Neutrophil (primary cell): ENCODE data around the gene VWA5B1.

Experiments used
- H3K27ac ChIP-seq: fragments of 200-600 bp; sonication (generic); 2 replicates; pipeline ENCODE4 v1.5.1; 2016; ENCODE audit warnings: mild to moderate bottlenecking, moderate library complexity
- H3K27me3 ChIP-seq: fragments of 200-600 bp; sonication (generic); 2 replicates; pipeline ENCODE4 v1.6.0; 2016; ENCODE audit warnings: mild to moderate bottlenecking
- H3K36me3 ChIP-seq: fragments of 200-600 bp; sonication (generic); 2 replicates; pipeline ENCODE4 v1.5.1; 2017
- H3K4me1 ChIP-seq, 2 experiments: fragments of 200-600 bp in 1 of 2; sonication (generic) in 1 of 2; 1 replicate in 1 of 2; 2 replicates in 1 of 2; pipeline versions ENCODE4 v1.5.1 to v1.6.1; 2013 to 2016; ENCODE audit warnings: low read depth in 1 of 2, low read length in 1 of 2, mild to moderate bottlenecking in 1 of 2, moderate library complexity in 1 of 2; ENCODE audit not compliant: control insufficient read depth in 1 of 2, insufficient read depth in 1 of 2
- H3K4me3 ChIP-seq, 2 experiments: fragments of 200-600 bp in 1 of 2; sonication (generic) in 1 of 2; 1 replicate in 1 of 2; 2 replicates in 1 of 2; pipeline ENCODE4 v1.5.1; 2013 to 2016; ENCODE audit warnings: low read depth in 1 of 2, low read length in 1 of 2, mild to moderate bottlenecking in 1 of 2, moderate library complexity in 1 of 2
- H3K9me3 ChIP-seq: fragments of 200-600 bp; sonication (generic); 2 replicates; pipeline ENCODE4 v1.5.1; 2016
- TF ChIP-seq, protein P1 (sequence below): fragments of 200-600 bp; sonication (generic); IDR thresholded peaks from 2 replicates; pipeline ENCODE4 v1.5.1; 2016; ENCODE audit warnings: antibody characterized with exemption

Gene VWA5B1

DNA sequence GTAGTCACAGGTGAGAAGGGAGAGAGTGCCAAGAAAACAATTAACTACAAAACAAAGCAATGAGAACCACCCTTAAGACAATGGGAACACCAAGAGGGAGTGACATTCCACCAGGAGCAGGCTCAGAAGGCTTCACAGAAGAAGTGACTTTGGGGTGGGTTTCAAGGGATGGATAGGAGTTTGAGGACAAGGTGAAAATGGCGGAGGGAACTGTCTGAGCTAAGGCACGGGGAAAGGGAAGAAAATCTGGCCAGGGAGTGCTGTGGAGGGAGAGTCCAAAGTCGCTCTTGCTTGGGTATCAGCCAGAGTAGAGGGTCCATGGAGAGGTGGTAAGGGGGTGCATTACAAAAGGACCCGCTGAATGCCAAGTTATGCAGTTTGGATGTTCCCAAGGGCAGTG lies 108.1 kb downstream of the VWA5B1 start:
- no peaks in the 10 kb centered on the region for H3K9me3 ChIP-seq
- peaks cover 44% of the 10 kb centered on the region for H3K27me3 ChIP-seq
- TF ChIP-seq, protein P1, sequence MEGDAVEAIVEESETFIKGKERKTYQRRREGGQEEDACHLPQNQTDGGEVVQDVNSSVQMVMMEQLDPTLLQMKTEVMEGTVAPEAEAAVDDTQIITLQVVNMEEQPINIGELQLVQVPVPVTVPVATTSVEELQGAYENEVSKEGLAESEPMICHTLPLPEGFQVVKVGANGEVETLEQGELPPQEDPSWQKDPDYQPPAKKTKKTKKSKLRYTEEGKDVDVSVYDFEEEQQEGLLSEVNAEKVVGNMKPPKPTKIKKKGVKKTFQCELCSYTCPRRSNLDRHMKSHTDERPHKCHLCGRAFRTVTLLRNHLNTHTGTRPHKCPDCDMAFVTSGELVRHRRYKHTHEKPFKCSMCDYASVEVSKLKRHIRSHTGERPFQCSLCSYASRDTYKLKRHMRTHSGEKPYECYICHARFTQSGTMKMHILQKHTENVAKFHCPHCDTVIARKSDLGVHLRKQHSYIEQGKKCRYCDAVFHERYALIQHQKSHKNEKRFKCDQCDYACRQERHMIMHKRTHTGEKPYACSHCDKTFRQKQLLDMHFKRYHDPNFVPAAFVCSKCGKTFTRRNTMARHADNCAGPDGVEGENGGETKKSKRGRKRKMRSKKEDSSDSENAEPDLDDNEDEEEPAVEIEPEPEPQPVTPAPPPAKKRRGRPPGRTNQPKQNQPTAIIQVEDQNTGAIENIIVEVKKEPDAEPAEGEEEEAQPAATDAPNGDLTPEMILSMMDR, result no peak
- no peak overlapping the region for H3K27ac ChIP-seq
- H3K4me3 ChIP-seq, result no peak overlapping the region
- H3K36me3 ChIP-seq, result no peaks in the 10 kb centered on the region
- H3K4me1 ChIP-seq, result no peaks in the 10 kb centered on the region

DNA sequence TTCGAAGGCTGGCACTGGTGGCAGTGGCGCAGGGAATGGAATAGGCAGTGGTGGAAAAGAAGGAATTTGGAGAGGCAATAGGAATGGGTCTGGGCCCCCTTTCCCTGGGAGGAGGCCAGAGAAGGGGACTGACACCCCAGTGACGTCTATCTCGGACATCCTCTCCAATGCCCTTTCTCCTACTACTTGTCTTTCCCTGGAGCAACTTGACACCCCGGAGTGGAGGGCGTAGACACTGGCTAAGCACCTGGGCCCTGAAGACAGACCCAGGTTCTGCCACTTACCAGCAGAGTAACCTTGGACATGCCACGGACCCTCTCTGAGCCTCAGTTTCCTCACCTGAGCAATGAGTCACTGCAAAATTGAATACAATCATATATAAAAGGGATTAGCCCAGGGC lies 108.5 kb downstream of the VWA5B1 start:
- TF ChIP-seq, protein P1, result no peak
- Histone ChIP-seq H3K9me3 (no peaks in the 10 kb centered on the region), H3K4me1 (no peaks in the 10 kb centered on the region), H3K36me3 (no peaks in the 10 kb centered on the region), H3K27ac (no peak overlapping the region), H3K27me3 (peaks cover 48% of the 10 kb centered on the region), H3K4me3 (no peak overlapping the region)

DNA sequence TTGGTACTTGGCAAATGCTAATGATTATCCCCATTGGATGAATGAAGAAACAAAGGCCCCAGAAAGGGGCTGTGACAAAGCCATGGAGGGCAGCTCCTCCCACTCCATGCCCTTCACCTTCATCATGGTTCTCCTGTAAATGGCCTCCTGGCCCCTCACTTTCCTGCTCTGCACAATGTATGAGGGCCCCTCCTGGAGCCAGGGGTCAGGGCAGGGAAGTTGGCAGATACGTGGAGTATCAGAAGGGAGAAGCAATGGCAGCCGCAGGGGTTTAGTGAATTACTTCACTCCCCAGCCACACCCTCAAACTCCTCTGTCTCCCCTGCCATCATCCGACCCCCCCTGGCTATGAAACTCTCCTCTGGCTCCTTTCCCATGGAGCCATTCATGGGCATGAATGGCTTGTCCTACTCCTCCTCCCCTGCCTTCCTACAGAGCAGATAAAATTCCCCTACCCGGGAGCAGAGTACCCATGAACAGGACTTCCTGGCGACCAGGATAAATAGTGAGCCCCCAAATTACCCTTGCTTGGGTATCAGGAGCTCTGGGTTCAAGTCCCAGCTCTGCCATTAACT lies 109.0 kb downstream of the VWA5B1 start:
- H3K9me3 ChIP-seq, result no peaks in the 10 kb centered on the region
- no peak overlapping the region for H3K27ac ChIP-seq
- no peaks in the 10 kb centered on the region for H3K4me1 ChIP-seq
- no peak overlapping the region for H3K4me3 ChIP-seq
- no peaks in the 10 kb centered on the region for H3K36me3 ChIP-seq
- H3K27me3 ChIP-seq, result peaks cover 53% of the 10 kb centered on the region
- TF ChIP-seq, protein P1, result no peak

DNA sequence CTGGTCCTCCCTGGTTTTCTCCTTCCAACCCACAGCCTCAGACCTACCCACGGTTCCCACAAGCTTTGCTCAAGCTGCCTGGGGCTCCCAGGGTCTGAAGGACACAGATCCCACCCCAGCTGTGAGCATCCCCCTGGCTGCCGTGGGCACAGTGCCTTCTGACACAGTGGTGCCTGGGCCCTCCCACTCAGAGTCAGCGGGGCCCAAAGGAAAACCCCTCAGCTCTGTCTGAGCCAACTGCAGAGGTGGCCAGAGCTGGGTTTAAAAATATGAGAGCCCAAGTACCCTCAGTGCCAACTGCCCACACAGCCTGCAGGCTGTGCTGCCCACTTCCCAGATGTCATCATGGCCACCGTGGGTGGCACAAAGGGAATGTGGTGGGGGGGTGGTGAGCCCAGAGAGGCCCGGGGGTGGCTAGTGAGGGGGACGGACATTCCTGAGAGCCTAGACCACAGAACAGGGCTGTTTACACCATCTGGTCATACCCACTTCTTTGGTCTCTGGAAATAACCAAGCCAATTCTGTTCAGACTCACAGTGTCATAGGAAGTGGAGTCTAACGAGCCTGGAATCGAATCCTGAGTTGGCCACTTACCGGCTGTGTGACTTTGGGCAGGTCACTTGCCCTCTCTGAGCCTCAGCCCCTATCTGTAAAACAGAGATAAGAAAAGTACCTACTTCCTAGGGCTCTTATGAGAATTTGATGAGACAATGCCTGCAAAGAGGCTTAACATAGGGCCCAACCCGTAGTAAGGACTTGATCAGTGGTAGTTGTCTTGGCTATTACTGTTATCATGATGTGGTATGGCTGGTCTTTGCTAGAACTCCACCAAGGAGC lies 109.9 kb downstream of the VWA5B1 start:
- Histone ChIP-seq H3K9me3 (no peaks in the 10 kb centered on the region), H3K27ac (no peak overlapping the region), H3K27me3 (peaks cover 62% of the 10 kb centered on the region), H3K4me1 (no peaks in the 10 kb centered on the region), H3K36me3 (no peaks in the 10 kb centered on the region), H3K4me3 (no peak overlapping the region)
- TF ChIP-seq, protein P1, result no peak

DNA sequence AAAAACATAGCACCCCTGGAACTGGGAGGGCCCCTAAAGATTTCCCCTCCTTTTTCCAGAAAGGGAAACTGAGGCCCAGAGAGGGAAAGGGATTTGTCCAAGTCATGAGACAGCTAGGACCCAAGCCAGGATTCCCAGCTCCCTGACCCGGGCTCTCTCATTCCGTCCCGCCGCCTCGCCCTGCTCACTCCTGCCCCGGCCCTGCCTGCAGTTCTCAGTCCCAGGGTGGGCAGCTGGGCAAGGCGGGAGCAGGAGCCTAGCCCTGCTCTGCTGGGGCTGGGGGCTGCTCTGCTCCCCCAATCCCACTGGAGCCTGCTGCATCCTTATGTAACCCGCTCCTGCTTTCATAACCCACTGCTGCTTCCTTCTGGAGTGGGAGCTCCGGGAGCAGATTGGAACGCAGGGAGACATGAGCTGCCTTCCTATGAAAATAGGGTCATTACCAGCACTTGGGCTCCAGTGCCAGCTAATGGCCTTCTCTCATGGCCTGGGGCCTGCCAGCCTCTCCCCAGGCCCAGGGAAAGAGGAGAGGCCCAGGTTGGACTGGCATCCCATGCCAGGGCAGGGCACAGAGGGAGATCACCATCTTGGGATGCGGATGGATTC lies 110.8 kb downstream of the VWA5B1 start:
- no peaks in the 10 kb centered on the region for H3K4me1 ChIP-seq
- peaks cover 71% of the 10 kb centered on the region for H3K27me3 ChIP-seq
- no peaks in the 10 kb centered on the region for H3K9me3 ChIP-seq
- TF ChIP-seq, protein P1, result no peak
- no peak overlapping the region for H3K4me3 ChIP-seq
- no peak overlapping the region for H3K27ac ChIP-seq
- no peaks in the 10 kb centered on the region for H3K36me3 ChIP-seq
